ENCODE measurements around the gene DGUOK. TPM values are rescaled to one million over a fixed set of nuclear protein-coding genes. Genes with fewer than 3 reads are reported as not detected.

Gene DGUOK
- total RNA-seq, 2 donors from 2014 or later: 25.2 to 33.7 TPM

- DNase-seq (no peak), ATAC-seq (no peak)
- intact Hi-C loops (cut with DNase I): no loop called here
These were observed 8.9 kb upstream of the DGUOK start for GRCh38 chr2:73917696-73918207.

- ATAC-seq: no peak
- DNase-seq: no peak
- intact Hi-C loops (cut with DNase I): no loop called here
These were observed 7.8 kb upstream of the DGUOK start for GRCh38 chr2:73918856-73919255.

GRCh38 chr2:73919596-73920228, 7.0 kb upstream of the DGUOK start:
- ATAC-seq (no peak), DNase-seq (no peak)
- intact Hi-C loops (cut with DNase I): no loop called here

- no peak for DNase-seq
- intact Hi-C loops (cut with DNase I): no loop called here
- ATAC-seq: peak in 1 of 2 donors; percentile 28
These were observed 5.8 kb upstream of the DGUOK start for GRCh38 chr2:73920577-73921545.

GRCh38 chr2:73921581-73921980, 5.1 kb upstream of the DGUOK start:
- ATAC-seq: no peak
- intact Hi-C loops (cut with DNase I): no loop called here
- no peak for DNase-seq

- intact Hi-C loops (cut with DNase I): no loop called here
- no peak for DNase-seq
- ATAC-seq: no peak
These were observed 4.0 kb upstream of the DGUOK start for GRCh38 chr2:73922681-73923080.

GRCh38 chr2:73925033-73925704, 1.5 kb upstream of the DGUOK start:
- DNase-seq: no peak
- no peak for ATAC-seq
- intact Hi-C loops (cut with DNase I): loop anchor here in 1 of 2 donors (5.0 kb wide), 1 partner anchor 222 kb away; the partner anchor contains the start of gene BOLA3

- intact Hi-C loops (cut with DNase I): loop anchor here in 1 of 2 donors (5.0 kb wide), 1 partner anchor 221 kb away; the partner anchor contains the start of gene BOLA3
- no peak for ATAC-seq
- DNase-seq: no peak
These were observed 707 bp upstream of the DGUOK start for GRCh38 chr2:73925853-73926492.

- ATAC-seq (no peak), DNase-seq (no peak)
- intact Hi-C loops (cut with DNase I): loop anchor here in 1 of 2 donors (5.0 kb wide), 1 partner anchor 220 kb away; the partner anchor contains the start of gene BOLA3
These were observed 664 bp downstream of the DGUOK start for GRCh38 chr2:73927344-73927743.

- DNase-seq (no peak), ATAC-seq (no peak)
- intact Hi-C loops (cut with DNase I): loop anchor here in 1 of 2 donors (5.0 kb wide), 1 partner anchor 218 kb away; the partner anchor contains the start of gene BOLA3
These were observed 2.3 kb downstream of the DGUOK start for GRCh38 chr2:73928963-73929347.

GRCh38 chr2:73930386-73930785, 3.7 kb downstream of the DGUOK start:
- intact Hi-C loops (cut with DNase I): no loop called here

GRCh38 chr2:73931531-73932500, 5.1 kb downstream of the DGUOK start:
- intact Hi-C loops (cut with DNase I): no loop called here
- ATAC-seq (peak in 1 of 2 donors; percentile 78), DNase-seq (no peak)

More at GRCh38 chr2:73930386-73930785, 3.7 kb downstream of the DGUOK start:
- DNase-seq: no peak
- no peak for ATAC-seq

- ATAC-seq (no peak), DNase-seq (no peak)
- intact Hi-C loops (cut with DNase I): no loop called here
These were observed 6.5 kb downstream of the DGUOK start for GRCh38 chr2:73933194-73933593.

GRCh38 chr2:73935641-73936040, 9.0 kb downstream of the DGUOK start:
- intact Hi-C loops (cut with DNase I): no loop called here
- ATAC-seq: no peak
- no peak for DNase-seq

GRCh38 chr2:73937103-73937885, 10.6 kb downstream of the DGUOK start:
- intact Hi-C loops (cut with DNase I): no loop called here
- no peak for ATAC-seq
- DNase-seq: no peak

- ATAC-seq (no peak), DNase-seq (no peak)
- intact Hi-C loops (cut with DNase I): no loop called here
These were observed 11.2 kb downstream of the DGUOK start for GRCh38 chr2:73937899-73938298.
